Left ventricle myocardium superior (tissue), 1 donor: Measurements from ENCODE around the gene SLC20A1. TPM values are rescaled to one million over a fixed set of nuclear protein-coding genes. Genes with fewer than 3 reads are reported as not detected.

Experiments
- ATAC-seq: fragments of 200-7000 bp; cut with Tn5 transposase; one replicate; pipeline ENCODE4 v1.9.1; 2020; ENCODE audit warnings: mild to moderate bottlenecking, moderate library complexity
- DNase-seq: peaks from one replicate; pipeline ENCODE4 v3.0.0-alpha.2; 2020
- intact Hi-C: fragments of 100-400 bp; cut with micrococcal nuclease; formaldehyde crosslinking; loops from one replicate; pipeline ENCODE4 v1.11.0; 2022
- total RNA-seq: library from RNA; stranded (reverse); fragmentation: NEBNext Ultra II Directional; extraction: Animal tissue kit (Norgen Biotek cat#: 25700); gene quantifications from one replicate; pipeline ENCODE4 v1.2.1, GENCODE V29; 2021
- donor health status: DM: no; HTN: yes; CAD: no; lungs with severe emphysema.

Gene SLC20A1
- total RNA-seq, 1 donor from 2014 or later: 10.8 TPM

DNA sequence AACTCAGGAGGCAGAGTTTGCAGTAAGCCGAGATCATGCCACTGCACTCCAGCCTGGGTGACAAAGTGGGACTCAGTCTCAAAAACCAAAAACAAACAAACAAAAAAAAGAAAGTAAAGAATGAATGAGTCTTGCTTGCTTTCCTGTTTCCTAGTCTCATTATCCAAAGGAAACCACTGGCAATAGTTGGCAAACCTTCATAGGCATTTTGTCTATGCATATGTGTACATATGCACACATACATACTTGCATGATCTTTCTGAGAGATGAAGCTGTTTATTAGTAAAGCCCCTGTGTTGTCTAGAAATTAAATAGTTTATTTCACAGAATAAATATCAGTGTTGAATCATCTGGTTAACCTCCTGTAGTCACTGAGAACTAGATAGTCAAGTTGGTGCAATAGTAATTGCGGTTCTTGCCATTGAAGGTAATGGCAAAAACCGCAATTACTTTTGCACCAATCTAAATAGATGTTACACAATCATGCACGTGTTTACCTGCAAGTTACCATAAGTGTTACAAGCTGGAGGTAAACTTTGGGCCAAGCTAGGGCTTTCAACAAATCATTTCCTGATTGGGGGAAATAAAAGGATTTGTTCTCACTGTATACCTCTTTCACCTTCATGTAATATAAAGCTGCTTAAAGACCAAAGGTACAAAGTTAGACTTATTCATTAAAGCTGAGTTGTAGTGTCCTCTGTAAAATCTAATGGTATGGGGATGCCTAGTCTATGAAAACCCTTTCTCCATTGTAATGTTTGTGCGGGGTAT lies 24.7 kb downstream of the SLC20A1 start:
- intact Hi-C loops: no loop called here
- no peak for ATAC-seq
- no peak for DNase-seq

GRCh38 chr2:112671801-112672200 lies 26.1 kb downstream of the SLC20A1 start:
- no peak for DNase-seq
- intact Hi-C loops: no loop called here
- no peak for ATAC-seq

DNA sequence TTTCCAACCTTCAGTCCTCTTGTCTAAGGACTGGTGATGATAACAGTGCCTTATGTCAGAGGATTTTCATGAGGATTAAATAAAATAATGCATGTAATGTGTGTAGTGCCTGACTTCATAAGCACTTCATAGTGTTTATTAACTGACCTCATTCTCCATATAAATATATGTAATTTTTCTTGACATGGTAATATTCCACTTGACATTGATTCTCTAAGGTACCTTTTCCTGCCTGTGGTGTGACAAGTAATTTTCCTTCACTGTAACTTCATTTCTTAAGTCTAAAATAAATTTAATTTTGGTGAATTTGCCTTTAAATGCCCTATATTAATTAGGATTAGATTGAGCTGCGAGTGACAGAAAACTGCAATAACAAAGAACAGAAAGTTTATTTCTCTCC lies 27.3 kb downstream of the SLC20A1 start:
- DNase-seq: no peak
- no peak for ATAC-seq
- intact Hi-C loops: no loop called here

GRCh38 chr2:112674229-112674628 lies 28.5 kb downstream of the SLC20A1 start:
- intact Hi-C loops: no loop called here
- peak; percentile 82 for ATAC-seq
- DNase-seq: peak; percentile 75

DNA sequence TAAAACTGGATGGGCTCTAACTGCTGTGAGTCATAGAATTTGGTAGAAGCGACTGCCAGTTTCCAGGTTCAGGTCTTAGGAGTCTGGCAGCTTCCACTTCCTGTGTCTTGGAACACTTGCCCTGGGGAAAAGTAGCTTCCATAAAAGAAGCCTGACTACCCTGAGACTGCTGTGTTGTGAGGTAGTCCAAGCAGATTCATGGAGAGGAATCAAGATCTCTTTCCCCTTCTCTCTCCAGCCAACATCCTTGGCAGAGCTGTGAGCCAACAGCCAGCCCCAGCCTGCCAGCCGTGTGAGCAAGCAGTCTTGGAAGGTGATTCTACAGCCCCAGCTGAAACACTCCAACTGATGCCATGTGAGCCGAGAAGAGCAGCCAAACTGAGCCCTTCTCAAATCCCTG lies 33.7 kb downstream of the SLC20A1 start:
- ATAC-seq: peak; percentile 21
- intact Hi-C loops: no loop called here

GRCh38 chr2:112680666-112681101 lies 34.9 kb downstream of the SLC20A1 start:
- no peak for ATAC-seq
- intact Hi-C loops: loop anchor here (10.0 kb wide), 1 partner anchor 56 kb away; no protein-coding TSS in a partner anchor
- DNase-seq: no peak

More for the DNA sequence above, 33.7 kb downstream of the SLC20A1 start:
- peak; percentile 32 for DNase-seq

GRCh38 chr2:112682101-112682500 lies 36.4 kb downstream of the SLC20A1 start:
- ATAC-seq (no peak), DNase-seq (no peak)
- intact Hi-C loops: loop anchor here (10.0 kb wide), 1 partner anchor 57 kb away; no protein-coding TSS in a partner anchor

GRCh38 chr2:112683550-112684414 lies 38.0 kb downstream of the SLC20A1 start:
- ATAC-seq: no peak

DNA sequence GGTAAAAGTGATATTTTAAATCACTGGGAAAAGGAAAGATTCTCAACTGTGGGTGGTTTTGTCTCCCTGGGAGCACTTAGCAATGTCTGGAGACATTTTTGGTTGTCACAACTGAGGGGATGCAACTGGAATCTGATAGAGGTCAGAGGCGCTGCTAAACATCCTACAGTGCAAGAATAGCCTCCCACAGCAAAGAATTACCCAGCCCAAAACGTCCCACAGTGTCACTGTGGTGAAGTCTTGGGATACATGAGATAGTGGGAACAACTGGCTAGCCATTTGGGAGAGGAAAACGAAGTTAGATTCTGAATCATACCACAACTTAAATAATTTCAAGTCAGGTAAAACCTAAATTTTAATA lies 38.7 kb downstream of the SLC20A1 start:
- ATAC-seq (no peak), DNase-seq (no peak)
- intact Hi-C loops: loop anchor here (10.0 kb wide), 1 partner anchor 60 kb away; no protein-coding TSS in a partner anchor

More at GRCh38 chr2:112683550-112684414, 38.0 kb downstream of the SLC20A1 start:
- DNase-seq: no peak
- intact Hi-C loops: loop anchor here (10.0 kb wide), 1 partner anchor 59 kb away; no protein-coding TSS in a partner anchor

GRCh38 chr2:112685271-112685884 lies 39.6 kb downstream of the SLC20A1 start:
- no peak for ATAC-seq
- DNase-seq: no peak
- intact Hi-C loops: loop anchor here (10.0 kb wide), 1 partner anchor 61 kb away; no protein-coding TSS in a partner anchor

GRCh38 chr2:112686348-112687217 lies 40.8 kb downstream of the SLC20A1 start:
- ATAC-seq (no peak), DNase-seq (no peak)
- intact Hi-C loops: loop anchor here (10.0 kb wide), 1 partner anchor 62 kb away; no protein-coding TSS in a partner anchor

GRCh38 chr2:112687522-112687921 lies 41.8 kb downstream of the SLC20A1 start:
- intact Hi-C loops: loop anchor here (10.0 kb wide), 1 partner anchor 63 kb away; no protein-coding TSS in a partner anchor
- ATAC-seq (no peak), DNase-seq (no peak)

DNA sequence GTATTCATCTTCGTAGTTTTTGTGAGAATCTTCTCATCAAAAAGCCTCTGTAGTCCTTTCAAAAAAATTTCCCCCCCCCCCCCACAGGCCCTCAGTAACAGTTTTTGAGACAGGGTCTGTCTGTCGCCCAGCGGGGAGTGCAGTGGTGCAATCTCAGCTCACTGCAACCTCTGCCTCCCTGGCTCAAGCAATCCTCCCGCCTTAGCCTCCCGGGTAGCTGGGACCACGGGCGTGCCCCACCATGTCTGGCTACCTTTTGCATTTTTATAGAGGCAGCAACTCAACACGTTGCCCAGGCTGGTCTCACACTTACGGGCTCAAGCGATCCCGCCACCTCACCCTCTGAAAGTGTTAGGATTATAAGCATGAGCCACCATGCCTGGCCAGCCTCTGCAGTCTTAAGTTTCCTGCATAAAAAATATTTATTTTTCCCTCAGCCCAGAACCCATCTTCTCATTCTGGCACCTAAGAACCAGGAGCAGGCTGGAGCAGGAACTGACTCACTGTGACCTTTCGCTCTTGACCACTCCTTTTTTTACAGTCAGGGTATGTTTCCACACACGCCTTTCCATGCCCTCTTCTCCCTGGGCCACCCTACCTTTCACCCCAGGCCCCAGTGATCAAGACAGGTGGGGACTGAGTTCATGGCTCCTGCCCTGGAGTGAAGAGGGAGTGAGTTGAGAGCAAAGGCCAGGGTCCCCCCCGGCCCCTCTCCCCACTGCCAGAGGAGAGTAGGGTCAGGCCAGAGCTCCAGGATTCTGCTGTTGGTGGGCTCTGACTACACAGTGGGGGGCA lies 42.5 kb downstream of the SLC20A1 start:
- intact Hi-C loops: loop anchor here (10.0 kb wide), 1 partner anchor 63 kb away; no protein-coding TSS in a partner anchor
- ATAC-seq (no peak), DNase-seq (no peak)

DNA sequence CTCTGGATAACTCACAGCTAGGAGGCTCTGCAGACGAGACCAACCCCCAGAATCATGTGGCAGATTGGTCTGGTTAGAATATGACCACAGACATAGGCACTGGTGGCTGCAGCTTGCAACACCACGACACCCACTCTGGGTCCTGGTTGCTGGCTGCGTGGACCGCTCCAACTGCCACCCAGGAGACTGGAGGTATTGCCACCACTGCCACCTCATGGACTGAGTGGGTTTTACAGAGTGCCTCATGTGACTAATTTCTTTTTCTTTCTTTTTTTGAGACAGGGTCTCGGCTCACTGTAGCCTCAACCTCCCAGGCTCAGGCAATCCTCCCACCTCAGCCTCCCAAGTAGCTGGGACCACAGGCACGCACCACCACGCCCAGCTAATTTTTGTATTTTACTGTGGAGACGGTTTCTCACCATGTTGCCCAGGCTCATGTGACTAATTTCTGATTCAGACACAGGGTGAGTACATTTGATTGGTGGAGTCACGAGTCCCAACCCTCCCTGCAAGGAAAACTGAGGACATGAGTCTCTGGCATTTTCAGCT lies 45.2 kb downstream of the SLC20A1 start:
- intact Hi-C loops: no loop called here
- ATAC-seq (peak; percentile 81), DNase-seq (peak; percentile 72)

DNA sequence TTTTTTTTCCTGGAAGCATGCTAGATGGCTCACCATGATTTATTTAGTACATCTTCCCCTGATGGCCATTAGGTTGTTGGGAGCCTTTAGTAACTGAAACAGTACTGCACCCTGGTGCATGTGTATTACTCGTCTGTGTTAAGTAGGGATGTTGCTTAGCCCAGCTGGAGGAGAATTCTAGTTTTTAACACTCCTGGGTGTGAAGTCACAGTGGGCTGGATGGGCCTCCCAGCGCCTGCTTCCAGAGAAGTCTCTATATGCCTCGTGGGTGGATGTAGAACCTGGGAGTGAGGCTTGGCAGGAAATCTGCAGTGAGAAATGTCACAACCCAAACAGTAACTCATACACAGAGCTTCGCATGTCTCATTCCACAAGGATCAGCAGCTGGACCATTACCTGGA lies 46.1 kb downstream of the SLC20A1 start:
- DNase-seq (no peak), ATAC-seq (peak; percentile 19)
- intact Hi-C loops: no loop called here

- peak; percentile 69 for ATAC-seq
- intact Hi-C loops: no loop called here
- DNase-seq: peak; percentile 35
Measured at GRCh38 chr2:112692495-112692911, 46.8 kb downstream of the SLC20A1 start.

- no peak for ATAC-seq
Measured at GRCh38 chr2:112692918-112693317, 47.2 kb downstream of the SLC20A1 start.

More at GRCh38 chr2:112692918-112693317, 47.2 kb downstream of the SLC20A1 start:
- DNase-seq: no peak
- intact Hi-C loops: no loop called here
